Measurements from ENCODE around the gene CAMK1G. TPM values are rescaled to one million over a fixed set of nuclear protein-coding genes. Genes with fewer than 3 reads are reported as not detected.

CAMK1G gene
- total RNA-seq, 2 donors from 2014 or later = not detected

GRCh38 chr1:209651138-209651587, 67.6 kb downstream of the CAMK1G start:
- Mint-ChIP-seq H3K4me3 (no peak overlapping the region), H3K4me1 (ENCODE audit: low read depth in 2 of 2) (peaks cover 9 to 19% of the 10 kb centered on the region in 2 donors), H3K9me3 (no peaks in the 10 kb centered on the region), H3K27me3 (no peaks in the 10 kb centered on the region), H3K27ac (peak overlapping the region in 1 of 2 donors; percentile 26), H3K36me3 (no peaks in the 10 kb centered on the region)
- DNase-seq (ENCODE audit: low spot score) (no peak), ATAC-seq (peak; percentile 73 to 90)

- DNase-seq (ENCODE audit: low spot score) = no peak
- Mint-ChIP-seq H3K4me1 (ENCODE audit: low read depth in 2 of 2) (peaks cover 9 to 19% of the 10 kb centered on the region in 2 donors), H3K27ac (peak within 1 kb of the TSS in 1 of 2 donors; percentile 53), H3K9me3 (no peaks in the 10 kb centered on the region), H3K4me3 (no peak within 1 kb of the TSS), H3K36me3 (no peaks in the 10 kb centered on the region), H3K27me3 (no peaks in the 10 kb centered on the region)
- no peak for ATAC-seq
These were observed 68.7 kb downstream of the CAMK1G start, which contains the start of gene LAMB3 for GRCh38 chr1:209652121-209652735. TSS of gene LAMB3 (minus strand) at chr1:209652425. CDS start at chr1:209650944, 1,481 bp downstream.

GRCh38 chr1:209652873-209653401, 69.4 kb downstream of the CAMK1G start:
- Mint-ChIP-seq H3K4me1 (ENCODE audit: low read depth in 2 of 2) (peaks cover 9 to 19% of the 10 kb centered on the region in 2 donors), H3K27me3 (peaks cover 0 to 2% of the 10 kb centered on the region in 2 donors), H3K27ac (no peak overlapping the region), H3K4me3 (no peak overlapping the region), H3K36me3 (no peaks in the 10 kb centered on the region), H3K9me3 (no peaks in the 10 kb centered on the region)
- ATAC-seq = no peak
- no peak for DNase-seq (ENCODE audit: low spot score)

- H3K9me3 Mint-ChIP-seq = no peaks in the 10 kb centered on the region
- no peaks in the 10 kb centered on the region for H3K36me3 Mint-ChIP-seq
- H3K27me3 Mint-ChIP-seq = peaks cover 0 to 8% of the 10 kb centered on the region in 2 donors
- no peak for ATAC-seq
- no peak for DNase-seq (ENCODE audit: low spot score)
- H3K27ac Mint-ChIP-seq = no peak overlapping the region
- no peak overlapping the region for H3K4me3 Mint-ChIP-seq
- peaks cover 9 to 19% of the 10 kb centered on the region in 2 donors for H3K4me1 Mint-ChIP-seq (ENCODE audit: low read depth in 2 of 2)
These were observed 70.4 kb downstream of the CAMK1G start for GRCh38 chr1:209653915-209654351.

- Mint-ChIP-seq H3K4me3 (no peak overlapping the region), H3K27ac (no peak overlapping the region), H3K4me1 (ENCODE audit: low read depth in 2 of 2) (peaks cover 11 to 17% of the 10 kb centered on the region in 2 donors), H3K9me3 (no peaks in the 10 kb centered on the region), H3K36me3 (no peaks in the 10 kb centered on the region), H3K27me3 (peaks cover 0 to 9% of the 10 kb centered on the region in 2 donors)
- ATAC-seq (no peak), DNase-seq (ENCODE audit: low spot score) (no peak)
These were observed 72.1 kb downstream of the CAMK1G start for GRCh38 chr1:209655411-209656231.

GRCh38 chr1:209657140-209657879, 73.8 kb downstream of the CAMK1G start:
- peak; percentile 64 for DNase-seq (ENCODE audit: low spot score)
- peak overlapping the region in 1 of 2 donors; percentile 58 for H3K27ac Mint-ChIP-seq
- H3K4me1 Mint-ChIP-seq (ENCODE audit: low read depth in 2 of 2) = peaks cover 6 to 7% of the 10 kb centered on the region in 2 donors
- H3K4me3 Mint-ChIP-seq = no peak overlapping the region
- peak; percentile 60 to 76 for ATAC-seq
- H3K36me3 Mint-ChIP-seq = no peaks in the 10 kb centered on the region
- peaks cover 0 to 9% of the 10 kb centered on the region in 2 donors for H3K27me3 Mint-ChIP-seq
- H3K9me3 Mint-ChIP-seq = no peaks in the 10 kb centered on the region

- peaks cover 0 to 10% of the 10 kb centered on the region in 2 donors for H3K27me3 Mint-ChIP-seq
- H3K36me3 Mint-ChIP-seq = no peaks in the 10 kb centered on the region
- no peak overlapping the region for H3K4me3 Mint-ChIP-seq
- no peak overlapping the region for H3K27ac Mint-ChIP-seq
- H3K4me1 Mint-ChIP-seq (ENCODE audit: low read depth in 2 of 2) = peaks cover 6 to 7% of the 10 kb centered on the region in 2 donors
- H3K9me3 Mint-ChIP-seq = no peaks in the 10 kb centered on the region
- DNase-seq (ENCODE audit: low spot score) (no peak), ATAC-seq (no peak)
These were observed 74.4 kb downstream of the CAMK1G start for GRCh38 chr1:209657918-209658317.

- H3K27me3 Mint-ChIP-seq = peaks cover 0 to 15% of the 10 kb centered on the region in 2 donors
- H3K9me3 Mint-ChIP-seq = no peaks in the 10 kb centered on the region
- peaks cover 6 to 7% of the 10 kb centered on the region in 2 donors for H3K4me1 Mint-ChIP-seq (ENCODE audit: low read depth in 2 of 2)
- DNase-seq (ENCODE audit: low spot score) (no peak), ATAC-seq (peak; percentile 49 to 71)
- peak overlapping the region; percentile 7 for H3K4me3 Mint-ChIP-seq
- no peaks in the 10 kb centered on the region for H3K36me3 Mint-ChIP-seq
- H3K27ac Mint-ChIP-seq = no peak overlapping the region
These were observed 76.4 kb downstream of the CAMK1G start for GRCh38 chr1:209659909-209660308.

GRCh38 chr1:209661071-209661470, 77.6 kb downstream of the CAMK1G start:
- ATAC-seq (no peak), DNase-seq (ENCODE audit: low spot score) (no peak)
- peaks cover 6 to 7% of the 10 kb centered on the region in 2 donors for H3K4me1 Mint-ChIP-seq (ENCODE audit: low read depth in 2 of 2)
- no peaks in the 10 kb centered on the region for H3K9me3 Mint-ChIP-seq
- no peaks in the 10 kb centered on the region for H3K36me3 Mint-ChIP-seq
- H3K4me3 Mint-ChIP-seq = no peak overlapping the region
- H3K27ac Mint-ChIP-seq = no peak overlapping the region
- peaks cover 0 to 15% of the 10 kb centered on the region in 2 donors for H3K27me3 Mint-ChIP-seq

DNA sequence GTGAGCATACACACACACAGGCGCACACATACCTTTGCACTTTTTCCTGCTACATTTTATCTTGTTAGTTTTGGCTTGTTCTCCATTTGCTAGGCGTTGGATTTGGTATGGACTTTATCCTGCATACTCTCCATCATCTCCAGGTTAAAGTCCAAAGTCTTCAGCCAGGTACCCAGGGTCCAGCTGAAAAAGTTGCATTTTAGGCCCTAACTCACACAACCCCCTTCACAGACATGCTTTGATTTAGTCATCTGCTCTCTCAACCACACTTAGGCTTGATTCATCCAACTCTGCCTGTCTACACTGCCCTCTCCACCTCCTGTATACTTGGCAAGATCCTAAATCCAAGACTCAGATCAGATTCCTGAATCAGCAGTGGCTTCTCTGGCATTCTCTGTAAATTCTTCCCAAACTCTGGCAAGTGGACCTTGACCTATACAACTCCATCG, 79.4 kb downstream of the CAMK1G start:
- no peak overlapping the region for H3K4me3 Mint-ChIP-seq
- H3K4me1 Mint-ChIP-seq (ENCODE audit: low read depth in 2 of 2) = peaks cover 6 to 7% of the 10 kb centered on the region in 2 donors
- DNase-seq (ENCODE audit: low spot score) (no peak), ATAC-seq (no peak)
- no peaks in the 10 kb centered on the region for H3K36me3 Mint-ChIP-seq
- H3K27ac Mint-ChIP-seq = no peak overlapping the region
- no peaks in the 10 kb centered on the region for H3K9me3 Mint-ChIP-seq
- peaks cover 0 to 13% of the 10 kb centered on the region in 2 donors for H3K27me3 Mint-ChIP-seq

Other genes starting within 250 kb of the CAMK1G start
- gene LAMB3, start 68.7 kb downstream of the CAMK1G start, total RNA-seq = 1 to 10 TPM; 1.1 to 1.2 TPM
- 1 to 10 TPM; 2.3 to 3.3 TPM for gene G0S2, start 91.7 kb downstream of the CAMK1G start, total RNA-seq
- under 1 TPM in 1 of 2 donors, not detected in 1; 0.43 TPM for gene HSD11B1, start 121.1 kb downstream of the CAMK1G start, total RNA-seq
- 100 to 1,000 TPM; 157 to 185 TPM for gene TRAF3IP3, start 172.3 kb downstream of the CAMK1G start, total RNA-seq
- gene C1orf74, start 200.8 kb downstream of the CAMK1G start, total RNA-seq = 1 to 10 TPM; 2.5 to 3.0 TPM
- 1 to 10 TPM; 1.5 to 8.6 TPM for gene IRF6, start 222.4 kb downstream of the CAMK1G start, total RNA-seq
- 10 to 100 TPM in 1 of 2 donors, 1 to 10 TPM in 1; 8.5 to 12.6 TPM for gene UTP25, start 244.3 kb downstream of the CAMK1G start, total RNA-seq

Data from natural killer cell treated with Interleukin-12 subunit alpha and Interleukin-12 subunit beta and Interleukin-15 and Interleukin-18, amount 100 ng/mL, for 72 hours (primary cell).